A549 treated with CpdA at 1 μM for 4 hours (cell line): ENCODE measurements around the gene CNFN. TPM values are rescaled to one million over a fixed set of nuclear protein-coding genes. Genes with fewer than 3 reads are reported as not detected.

Source experiments
- total RNA-seq: library from RNA; stranded (reverse); fragments of 200-300 nt; extraction: Qiagen RNA extraction; gene quantifications from 5 replicates; pipeline ENCODE4 v1.2.3, GENCODE V29; 2022; ENCODE audit warnings: low read depth

CNFN gene, protein sequence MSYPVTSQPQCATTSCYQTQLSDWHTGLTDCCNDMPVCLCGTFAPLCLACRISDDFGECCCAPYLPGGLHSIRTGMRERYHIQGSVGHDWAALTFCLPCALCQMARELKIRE
- 39.7 to 50.8 TPM (median 46.1 TPM) in 5 replicates for total RNA-seq

DNA sequence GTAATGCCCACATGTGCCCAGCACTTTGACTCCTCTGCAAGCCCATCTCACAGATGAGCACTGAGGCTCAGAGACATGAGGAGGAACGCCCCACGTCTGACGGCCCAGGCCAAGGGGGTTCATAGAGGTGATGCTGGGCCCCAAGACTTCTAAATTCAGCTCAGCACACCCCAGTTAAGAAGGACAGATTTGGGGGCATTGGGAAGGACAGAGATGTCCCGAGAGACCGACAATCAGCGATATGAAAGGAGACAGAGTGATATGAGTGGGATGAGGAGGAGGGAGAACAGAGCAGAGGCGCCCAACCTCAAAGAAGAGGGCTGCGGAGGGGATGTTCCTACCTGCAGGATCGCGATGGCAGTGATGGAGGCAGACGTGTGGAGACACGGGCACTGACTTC lies at the start of gene CNFN:
Gene CNFN, minus strand, starts transcription at position 399 of the 400 bp plus-strand sequence. CDS start 1,260 bp downstream, outside the sequence.

DNA sequence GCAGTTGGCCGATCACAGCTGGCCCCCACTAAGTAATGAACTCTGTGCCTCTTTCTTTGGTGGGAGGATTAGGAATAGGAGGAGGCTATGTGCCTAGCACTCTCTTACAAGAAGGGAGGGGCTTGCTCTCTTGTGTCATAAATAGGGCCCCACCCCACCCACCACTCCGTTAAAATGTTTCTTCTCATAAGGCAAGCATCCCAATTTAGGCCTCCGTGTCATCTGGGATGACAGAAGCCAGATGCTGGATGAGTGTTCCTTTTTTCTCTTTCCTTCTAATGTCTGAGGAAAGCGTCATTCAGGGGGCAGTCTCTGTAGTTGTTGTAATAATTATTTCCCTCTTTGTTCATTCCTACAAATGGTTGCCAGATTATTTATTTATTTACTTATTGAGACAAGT lies 37.2 kb upstream of the CNFN start, which contains the start of gene LIPE:
Gene LIPE, minus strand, starts transcription at position 76 of the 400 bp plus-strand sequence. CDS start 239 bp downstream, outside the sequence.

Other genes starting within 250 kb of the CNFN start
- gene DEDD2, start 172.6 kb downstream of the CNFN start, total RNA-seq, result 66.5 to 111 TPM (median 94.6 TPM) in 5 replicates
- 18.5 to 20.5 TPM (median 19.3 TPM) in 5 replicates for gene ZNF526, start 170.0 kb downstream of the CNFN start, total RNA-seq
- gene GSK3A, start 147.7 kb downstream of the CNFN start, total RNA-seq, result 109 to 175 TPM (median 164 TPM) in 5 replicates
- 102 to 124 TPM (median 118 TPM) in 5 replicates for gene ERF, start 135.2 kb downstream of the CNFN start, total RNA-seq
- gene CIC, start 121.0 kb downstream of the CNFN start, total RNA-seq, result 52.2 to 70.3 TPM (median 58.4 TPM) in 5 replicates
- gene PRR19, start 88.2 kb downstream of the CNFN start, total RNA-seq, result 3.6 to 4.9 TPM (median 4.5 TPM) in 5 replicates
- gene PAFAH1B3, start 87.7 kb downstream of the CNFN start, total RNA-seq, result 131 to 157 TPM (median 139 TPM) in 5 replicates
- 3.0 to 3.9 TPM (median 3.5 TPM) in 5 replicates for gene TMEM145, start 77.0 kb downstream of the CNFN start, total RNA-seq
- 21.6 to 29.0 TPM (median 24.4 TPM) in 5 replicates for gene MEGF8, start 64.7 kb downstream of the CNFN start, total RNA-seq
- 1.6 to 3.1 TPM (median 2.3 TPM) in 5 replicates for gene LIPE, start 37.1 kb upstream of the CNFN start, total RNA-seq
- gene CXCL17, start 52.6 kb upstream of the CNFN start, total RNA-seq, result 0.07 to 0.12 TPM in 2 of 5 replicates, not detected in the others
- gene CEACAM1, start 138.2 kb upstream of the CNFN start, total RNA-seq, result 1.6 to 2.0 TPM (median 1.8 TPM) in 5 replicates
- gene CEACAM8, start 204.6 kb upstream of the CNFN start, total RNA-seq, result not detected in 5 replicates